Neuronal stem cell (in vitro differentiated cells): ENCODE results near the gene DUSP22. TPM values are rescaled to one million over a fixed set of nuclear protein-coding genes. Genes with fewer than 3 reads are reported as not detected.
"Not testable (repeated sequence)": the region's sequence is repeated elsewhere in the genome, so short reads cannot be mapped to it uniquely, and the experiment has no call there.

Source experiments
- DNase-seq: peaks from one replicate; pipeline ENCODE4 v3.0.0-alpha.2; 2013; ENCODE audit warnings: low spot score
- H2AFZ ChIP-seq: one replicate; pipeline ENCODE4 v1.6.1; 2013; ENCODE audit warnings: mild to moderate bottlenecking, low read length, inconsistent platforms
- H2AK5ac ChIP-seq: 2 replicates; pipeline ENCODE4 v1.6.1; 2013; ENCODE audit warnings: low read depth, mild to moderate bottlenecking, inconsistent platforms, low read length, moderate library complexity, mixed read lengths
- H2BK120ac ChIP-seq: 2 replicates; pipeline ENCODE4 v1.6.1; 2013; ENCODE audit warnings: low read depth, mild to moderate bottlenecking, inconsistent platforms, low read length, moderate library complexity, mixed read lengths
- H2BK12ac ChIP-seq: one replicate; pipeline ENCODE4 v1.6.1; 2013; ENCODE audit warnings: low read length, inconsistent platforms
- H2BK15ac ChIP-seq: 2 replicates; pipeline ENCODE4 v1.6.1; 2013; ENCODE audit warnings: mild to moderate bottlenecking, low read length, inconsistent platforms, mixed read lengths
- H2BK5ac ChIP-seq: one replicate; pipeline ENCODE4 v1.6.1; 2013; ENCODE audit warnings: inconsistent platforms, mild to moderate bottlenecking, low read length, moderate library complexity
- H3K14ac ChIP-seq: one replicate; pipeline ENCODE4 v1.6.1; 2013; ENCODE audit warnings: low read length, inconsistent platforms
- H3K18ac ChIP-seq: 2 replicates; pipeline ENCODE4 v1.6.1; 2013; ENCODE audit warnings: low read length, inconsistent platforms
- H3K23ac ChIP-seq: 2 replicates; pipeline ENCODE4 v1.6.1; 2013; ENCODE audit warnings: low read depth, mild to moderate bottlenecking, mixed read lengths, low read length, inconsistent platforms; ENCODE audit not compliant: poor library complexity
- H3K27ac ChIP-seq: replicated peaks from 3 replicates; pipeline ENCODE4 v1.5.1; 2013; ENCODE audit warnings: low read length, inconsistent platforms
- H3K27me3 ChIP-seq, 3 experiments: 2 replicates each; pipeline ENCODE4 v1.6.1; 2013; ENCODE audit warnings: low read length in 3 of 3, mild to moderate bottlenecking in 2 of 3, inconsistent platforms in 1 of 3, low read depth in 1 of 3, mixed read lengths in 1 of 3, moderate library complexity in 1 of 3; ENCODE audit not compliant: control insufficient read depth in 3 of 3, insufficient read depth in 3 of 3
- H3K36me3 ChIP-seq, 2 donors: replicated peaks in 1 of 2; 2 replicates each; pipeline ENCODE4 v1.6.1; 2013; ENCODE audit warnings: low read length in 2 of 2; ENCODE audit not compliant: control insufficient read depth in 2 of 2, insufficient read depth in 2 of 2
- H3K4ac ChIP-seq: 2 replicates; pipeline ENCODE4 v1.6.1; 2013; ENCODE audit warnings: inconsistent platforms, mild to moderate bottlenecking, low read length, moderate library complexity
- H3K4me1 ChIP-seq, 2 donors: 1 replicate in 1 of 2; 2 replicates in 1 of 2; pipeline ENCODE4 v1.6.1; 2013; ENCODE audit warnings: low read length in 2 of 2, low read depth in 1 of 2; ENCODE audit not compliant: control insufficient read depth in 2 of 2, insufficient read depth in 1 of 2
- H3K4me2 ChIP-seq: one replicate; pipeline ENCODE4 v1.6.1; 2013; ENCODE audit warnings: mild to moderate bottlenecking, low read length, inconsistent platforms; ENCODE audit not compliant: insufficient read depth, poor library complexity, severe bottlenecking
- H3K4me3 ChIP-seq, 2 donors: 2 replicates each; pipeline ENCODE4 v1.5.1; 2013; ENCODE audit warnings: low read length in 2 of 2, mild to moderate bottlenecking in 2 of 2, inconsistent platforms in 1 of 2, moderate library complexity in 1 of 2
- H3K79me1 ChIP-seq: one replicate; pipeline ENCODE4 v1.6.1; 2013; ENCODE audit warnings: low read depth, mild to moderate bottlenecking, inconsistent platforms, low read length, moderate library complexity
- H3K9ac ChIP-seq: one replicate; pipeline ENCODE4 v1.6.1; 2013; ENCODE audit warnings: mild to moderate bottlenecking, low read depth, low read length, inconsistent platforms; ENCODE audit not compliant: poor library complexity
- H3K9me3 ChIP-seq, 2 donors: replicated peaks in 1 of 2; 2 replicates each; pipeline versions ENCODE3 to v1.6.1; 2013; ENCODE audit warnings: low read length in 2 of 2, mild to moderate bottlenecking in 2 of 2, inconsistent platforms in 1 of 2, low read depth in 1 of 2, mixed read lengths in 1 of 2, moderate library complexity in 1 of 2; ENCODE audit not compliant: control insufficient read depth in 2 of 2, insufficient read depth in 1 of 2
- H4K8ac ChIP-seq: one replicate; pipeline ENCODE4 v1.6.1; 2013; ENCODE audit warnings: low read depth, mild to moderate bottlenecking, inconsistent platforms, low read length, moderate library complexity
- H4K91ac ChIP-seq: one replicate; pipeline ENCODE4 v1.6.1; 2013; ENCODE audit warnings: low read length, low read depth, mild to moderate bottlenecking, inconsistent platforms; ENCODE audit not compliant: poor library complexity
- WGBS, 2 donors: extraction: QIAGEN DNeasy Blood & Tissue Kit; methylation state at CpG; one replicate each; pipeline ENCODE4 v1.1.7; 2013; ENCODE audit warnings: missing lambda C conversion rate in 2 of 2, mixed read lengths in 1 of 2; ENCODE audit not compliant: insufficient read length in 2 of 2, insufficient replicate concordance in 1 of 2; ENCODE audit errors: extremely low coverage in 2 of 2; 5-methylcytosine and 5-hydroxymethylcytosine counted together
- polyA plus RNA-seq, 2 experiments: library from polyadenylated mRNA; stranded (reverse); fragments of 200-250 nt; gene quantifications; one replicate each; pipeline ENCODE4 v1.2.3, GENCODE V29; 2013

DUSP22 gene, protein sequence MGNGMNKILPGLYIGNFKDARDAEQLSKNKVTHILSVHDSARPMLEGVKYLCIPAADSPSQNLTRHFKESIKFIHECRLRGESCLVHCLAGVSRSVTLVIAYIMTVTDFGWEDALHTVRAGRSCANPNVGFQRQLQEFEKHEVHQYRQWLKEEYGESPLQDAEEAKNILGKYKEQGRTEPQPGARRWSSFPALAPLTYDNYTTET
- polyA plus RNA-seq (2013, experiment 1 of 2) = 44.1 TPM
- 44.2 TPM for polyA plus RNA-seq (2013, experiment 2 of 2)

- H2BK5ac ChIP-seq = peak within 1 kb of the TSS; percentile 40
- WGBS, 2 donors = no CpG with 5 or more reads among the region's 85 CpGs
- peak within 1 kb of the TSS; percentile 89 for H3K23ac ChIP-seq
- H4K8ac ChIP-seq = no peak within 1 kb of the TSS
- no peak within 1 kb of the TSS for H4K91ac ChIP-seq
- H3K4me3 ChIP-seq = peak within 1 kb of the TSS; percentile 80 to 90
- H3K9me3 ChIP-seq = peaks cover 0 to 22% of the 10 kb centered on the region in 2 donors
- H3K9ac ChIP-seq = peak within 1 kb of the TSS; percentile 89
- no peak within 1 kb of the TSS for H2BK15ac ChIP-seq
- no peak within 1 kb of the TSS for H3K14ac ChIP-seq
- no peak within 1 kb of the TSS for H2BK12ac ChIP-seq
- peak; percentile 81 for DNase-seq
- H3K4me2 ChIP-seq = peak within 1 kb of the TSS; percentile 86
- H2AK5ac ChIP-seq = no peak within 1 kb of the TSS
- no peak within 1 kb of the TSS for H3K4ac ChIP-seq
- H3K36me3 ChIP-seq = no peaks in the 10 kb centered on the region
- peak within 1 kb of the TSS; percentile 94 for H3K18ac ChIP-seq
- H2BK120ac ChIP-seq = no peak within 1 kb of the TSS
- H3K79me1 ChIP-seq = peaks cover 2% of the 10 kb centered on the region
- peak within 1 kb of the TSS; percentile 84 for H3K27ac ChIP-seq
- peaks cover 0 to 25% (median 0%) of the 10 kb centered on the region in 3 experiments for H3K27me3 ChIP-seq
- peak within 1 kb of the TSS; percentile 97 for H2AFZ ChIP-seq
- peaks cover 5 to 6% of the 10 kb centered on the region in 2 donors for H3K4me1 ChIP-seq
Observed at GRCh38 chr6:291697-292505, at the start of gene DUSP22. Gene DUSP22, plus strand, starts transcription at chr6:292487. Its CDS starts 53 bp downstream, at chr6:292540.

GRCh38 chr6:246352-246751 is 45.9 kb upstream of the DUSP22 start:
- Histone ChIP-seq H4K8ac (no peak overlapping the region), H3K27me3 (peaks cover 0 to 3% (median 0%) of the 10 kb centered on the region in 3 experiments), H3K4me1 (no peaks in the 10 kb centered on the region), H3K23ac (no peak overlapping the region), H2AK5ac (no peak overlapping the region), H3K79me1 (no peaks in the 10 kb centered on the region), H3K14ac (no peak overlapping the region), H2BK5ac (no peak overlapping the region), H2BK12ac (no peak overlapping the region), H3K18ac (no peak overlapping the region), H3K4me3 (no peak overlapping the region), H3K4me2 (no peak overlapping the region), H2BK15ac (no peak overlapping the region), H3K36me3 (no peaks in the 10 kb centered on the region), H2AFZ (no peak overlapping the region), H3K9me3 (no peaks in the 10 kb centered on the region), H3K9ac (no peak overlapping the region), H4K91ac (no peak overlapping the region), H3K27ac (no peak overlapping the region), H3K4ac (no peak overlapping the region), H2BK120ac (no peak overlapping the region)
- no CpG with 5 or more reads among the region's 8 CpGs for WGBS, 2 donors
- DNase-seq = no peak

- Histone ChIP-seq H2BK15ac (no peak overlapping the region), H2BK12ac (no peak overlapping the region), H2AFZ (no peak overlapping the region), H2BK120ac (no peak overlapping the region), H3K23ac (no peak overlapping the region), H3K4me1 (no peaks in the 10 kb centered on the region), H3K79me1 (no peaks in the 10 kb centered on the region), H3K36me3 (no peaks in the 10 kb centered on the region), H3K4me3 (no peak overlapping the region), H3K4ac (no peak overlapping the region), H2AK5ac (no peak overlapping the region), H4K91ac (no peak overlapping the region), H3K9me3 (no peaks in the 10 kb centered on the region), H2BK5ac (no peak overlapping the region), H3K27me3 (peaks cover 0 to 3% (median 0%) of the 10 kb centered on the region in 3 experiments), H3K4me2 (no peak overlapping the region), H4K8ac (no peak overlapping the region), H3K27ac (no peak overlapping the region), H3K14ac (no peak overlapping the region), H3K18ac (no peak overlapping the region), H3K9ac (no peak overlapping the region)
- no peak for DNase-seq
- no CpG with 5 or more reads among the region's 5 CpGs for WGBS, 2 donors
Observed at GRCh38 chr6:247351-247750, 44.9 kb upstream of the DUSP22 start.

GRCh38 chr6:248046-248445 is 44.2 kb upstream of the DUSP22 start:
- DNase-seq, H4K91ac ChIP-seq, H3K14ac ChIP-seq, H3K9me3 ChIP-seq, H3K23ac ChIP-seq, H2BK12ac ChIP-seq, H3K9ac ChIP-seq, H3K18ac ChIP-seq, H2AFZ ChIP-seq, H3K79me1 ChIP-seq, H2BK15ac ChIP-seq, H2BK5ac ChIP-seq, H3K4ac ChIP-seq, H3K4me1 ChIP-seq, H3K4me3 ChIP-seq, H4K8ac ChIP-seq, H3K4me2 ChIP-seq, H3K27ac ChIP-seq, H3K27me3 ChIP-seq, H2AK5ac ChIP-seq, H2BK120ac ChIP-seq, H3K36me3 ChIP-seq: not testable (repeated sequence)
- no CpG with 5 or more reads among the region's 6 CpGs for WGBS, 2 donors
